OCI-LY7 (cell line): ENCODE data around the gene C16orf92. TPM values are rescaled to one million over a fixed set of nuclear protein-coding genes. Genes with fewer than 3 reads are reported as not detected.

Experiments
- Bru-seq: library from RNA; stranded (reverse); fragments of 400-500 nt; gene quantifications from one replicate; lab custom pipeline; 2021; lab: Mats Ljungman, UMichigan
- BruChase-seq, 2 experiments: library from RNA; stranded (reverse); fragments of 400-500 nt; gene quantifications; one replicate each; lab custom pipeline; 2021; lab: Mats Ljungman, UMichigan
- BruUV-seq: library from RNA; stranded (reverse); fragments of 400-500 nt; replicated peaks from 2 replicates; lab custom pipeline; 2021; lab: Mats Ljungman, UMichigan
- CTCF ChIA-PET: fragments of 300-600 bp; sonication (Branson Sonifier 250); formaldehyde crosslinking; loops from one replicate; lab custom pipeline; 2022; ENCODE audit warnings: antibody characterized with exemption; ENCODE audit not compliant: unreplicated experiment; lab: Charles Lee
- POLR2A ChIA-PET: fragments of 300-600 bp; sonication (Branson Sonifier 250); formaldehyde crosslinking; loops from one replicate; lab custom pipeline; 2022; ENCODE audit warnings: antibody characterized with exemption; lab: Charles Lee
- DNase-seq: peaks from one replicate; pipeline ENCODE4 v3.0.0-alpha.2; 2015; ENCODE audit warnings: low spot score
- H2AFZ ChIP-seq: fragments of 200-600 bp; sonication (generic), shearing (Covaris generic); 2 replicates; pipeline ENCODE4 v1.6.1; 2014; ENCODE audit warnings: mild to moderate bottlenecking, antibody characterized with exemption, low read length, moderate library complexity
- H3K27ac ChIP-seq: fragments of 200-600 bp; sonication (generic); 2 replicates; pipeline ENCODE4 v1.5.1; 2014; ENCODE audit warnings: mixed run types, low read depth, mild to moderate bottlenecking, moderate library complexity, low read length, inconsistent platforms; ENCODE audit not compliant: poor library complexity, severe bottlenecking
- H3K36me3 ChIP-seq: fragments of 200-600 bp; sonication (generic); 2 replicates; pipeline ENCODE4 v1.6.1; 2014; ENCODE audit warnings: mild to moderate bottlenecking, antibody characterized with exemption, low read length, moderate library complexity, mixed read lengths; ENCODE audit not compliant: insufficient read depth
- H3K4me1 ChIP-seq: fragments of 200-600 bp; sonication (generic); 2 replicates; pipeline ENCODE4 v1.5.1; 2014; ENCODE audit warnings: mild to moderate bottlenecking, low read length; ENCODE audit not compliant: insufficient read depth, poor library complexity, severe bottlenecking
- H3K4me2 ChIP-seq: fragments of 200-600 bp; sonication (generic); 2 replicates; pipeline ENCODE4 v1.6.1; 2014; ENCODE audit warnings: mild to moderate bottlenecking, low read length
- H3K4me3 ChIP-seq: fragments of 200-600 bp; sonication (generic); 2 replicates; pipeline ENCODE4 v1.5.1; 2014; ENCODE audit warnings: mild to moderate bottlenecking, low read depth, low read length; ENCODE audit not compliant: poor library complexity, severe bottlenecking
- H3K79me2 ChIP-seq: fragments of 200-600 bp; sonication (generic); 2 replicates; pipeline ENCODE4 v1.6.1; 2016; ENCODE audit warnings: low read depth, mild to moderate bottlenecking, low read length, moderate library complexity, mixed read lengths; ENCODE audit not compliant: insufficient read depth
- H3K9me2 ChIP-seq: fragments of 200-600 bp; sonication (generic); 2 replicates; pipeline ENCODE4 v1.6.1; 2016; ENCODE audit warnings: mild to moderate bottlenecking, low read length, mixed read lengths; ENCODE audit not compliant: insufficient read depth
- H3K9me3 ChIP-seq: fragments of 200-600 bp; sonication (generic); 2 replicates; pipeline ENCODE4 v1.6.1; 2014; ENCODE audit warnings: mild to moderate bottlenecking, mixed run types, low read length, mixed read lengths
- H4K20me1 ChIP-seq: fragments of 200-600 bp; sonication (generic); 2 replicates; pipeline ENCODE4 v1.6.1; 2014; ENCODE audit warnings: mild to moderate bottlenecking, antibody characterized with exemption, low read length, moderate library complexity, mixed read lengths; ENCODE audit not compliant: insufficient read depth
- EZH2phosphoT487 ChIP-seq: fragments of 200-600 bp; sonication (generic); IDR thresholded peaks from 2 replicates; pipeline ENCODE4 v1.6.1; 2018; ENCODE audit warnings: low read depth, borderline replicate concordance, mild to moderate bottlenecking, mixed run types, antibody characterized with exemption, low read length, moderate library complexity, mixed read lengths
- intact Hi-C: fragments of 100-400 bp; cut with micrococcal nuclease; formaldehyde crosslinking; loops from one replicate; pipeline ENCODE4 v1.10.0; 2022; ENCODE audit not compliant: unreplicated experiment
- long read RNA-seq: library from polyadenylated mRNA; stranded (forward); transcript quantifications from one replicate; pipeline ENCODE4 v2.0.0, GENCODE V29; 2022
- total RNA-seq, 2 experiments: library from RNA; depleted of rRNA in 1 of 2; stranded (reverse); fragments of >200 nt in 1 of 2; shearing (Covaris generic) in 1 of 2; gene quantifications; 2 replicates each; pipeline ENCODE4 v1.2.3, GENCODE V29; 2014 to 2022
- TF ChIP-seq, protein P1 (sequence below): fragments of 200-600 bp; sonication (generic); conservative IDR thresholded peaks from 2 replicates; pipeline ENCODE4 v1.5.1; 2014; ENCODE audit warnings: mild to moderate bottlenecking, antibody characterized with exemption, low read length, moderate library complexity, mixed read lengths

C16orf92 gene, protein sequence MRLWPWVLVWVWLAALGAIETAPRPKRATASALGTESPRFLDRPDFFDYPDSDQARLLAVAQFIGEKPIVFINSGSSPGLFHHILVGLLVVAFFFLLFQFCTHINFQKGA
- not detected in 2 replicates for total RNA-seq (2014; rRNA removed; shearing (Covaris generic))
- total RNA-seq (2022) = not detected in 2 replicates
- not detected for Bru-seq, nascent RNA
- BruChase-seq, experiment 1, labeled RNA remaining after a 6-hour chase = not detected
- BruChase-seq, experiment 2, labeled RNA remaining after a 2-hour chase = not detected
- long read RNA-seq = 0 reads

DNA sequence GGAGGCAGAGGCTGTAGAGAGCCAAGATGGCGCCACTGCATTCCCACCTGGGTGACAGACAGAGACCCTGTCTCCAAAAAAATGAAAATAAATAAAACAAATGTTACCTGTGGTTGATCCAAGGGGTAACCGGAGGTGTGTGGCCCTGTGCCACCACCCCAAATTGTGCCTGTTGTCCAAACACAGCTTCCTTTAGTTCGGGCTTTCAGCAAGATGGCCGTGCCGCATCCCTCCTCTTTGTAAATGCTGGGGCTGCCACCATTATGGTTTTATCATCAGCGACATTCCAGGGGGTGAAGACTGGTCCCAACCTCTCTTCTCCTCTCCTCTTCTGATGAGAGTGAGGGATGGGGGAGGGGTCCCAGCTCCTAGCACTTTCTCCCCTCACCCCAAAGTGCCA is at the start of gene C16orf92:
TSS of gene C16orf92 (plus strand) at position 312 of the 400 bp plus-strand sequence. CDS start 143 bp downstream, outside the sequence.
- ChIA-PET POLR2A (no interaction called here), CTCF (no interaction called here)
- DNase-seq = no peak
- Histone ChIP-seq H3K4me2 (no peak within 1 kb of the TSS), H3K4me3 (no peak within 1 kb of the TSS), H2AFZ (no peak within 1 kb of the TSS), H4K20me1 (no peaks in the 10 kb centered on the region), H3K9me2 (no peaks in the 10 kb centered on the region), H3K27ac (no peak within 1 kb of the TSS), H3K4me1 (no peaks in the 10 kb centered on the region), H3K36me3 (no peaks in the 10 kb centered on the region), H3K9me3 (no peaks in the 10 kb centered on the region), H3K79me2 (no peaks in the 10 kb centered on the region)
- no TSS peak for BruUV-seq
- intact Hi-C loops = loop anchor here (5.0 kb wide), 2 partner anchors 146 to 161 kb away; partner anchors contain the start of gene CDIPT
- TF ChIP-seq EZH2phosphoT487 = no peak
- TF ChIP-seq, protein P1, sequence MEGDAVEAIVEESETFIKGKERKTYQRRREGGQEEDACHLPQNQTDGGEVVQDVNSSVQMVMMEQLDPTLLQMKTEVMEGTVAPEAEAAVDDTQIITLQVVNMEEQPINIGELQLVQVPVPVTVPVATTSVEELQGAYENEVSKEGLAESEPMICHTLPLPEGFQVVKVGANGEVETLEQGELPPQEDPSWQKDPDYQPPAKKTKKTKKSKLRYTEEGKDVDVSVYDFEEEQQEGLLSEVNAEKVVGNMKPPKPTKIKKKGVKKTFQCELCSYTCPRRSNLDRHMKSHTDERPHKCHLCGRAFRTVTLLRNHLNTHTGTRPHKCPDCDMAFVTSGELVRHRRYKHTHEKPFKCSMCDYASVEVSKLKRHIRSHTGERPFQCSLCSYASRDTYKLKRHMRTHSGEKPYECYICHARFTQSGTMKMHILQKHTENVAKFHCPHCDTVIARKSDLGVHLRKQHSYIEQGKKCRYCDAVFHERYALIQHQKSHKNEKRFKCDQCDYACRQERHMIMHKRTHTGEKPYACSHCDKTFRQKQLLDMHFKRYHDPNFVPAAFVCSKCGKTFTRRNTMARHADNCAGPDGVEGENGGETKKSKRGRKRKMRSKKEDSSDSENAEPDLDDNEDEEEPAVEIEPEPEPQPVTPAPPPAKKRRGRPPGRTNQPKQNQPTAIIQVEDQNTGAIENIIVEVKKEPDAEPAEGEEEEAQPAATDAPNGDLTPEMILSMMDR = no peak

- peak within 1 kb of the TSS; percentile 100 for H3K4me2 ChIP-seq
- no peaks in the 10 kb centered on the region for H3K9me3 ChIP-seq
- peak within 1 kb of the TSS; percentile 99 for H3K4me3 ChIP-seq
- H4K20me1 ChIP-seq = 0 out of 2 replicates have a peak, but pooled peaks cover 12% of the 10 kb centered on the region
- H2AFZ ChIP-seq = peak within 1 kb of the TSS; percentile 75; the same call in 1 of the 2 replicates
- ChIA-PET POLR2A (interaction anchor here (0.5 to 3.8 kb wide), 22 partner anchors 8 to 210 kb away, joined by 3 to 56 read pairs (median 3); partner anchors contain the start of genes ALDOA, CORO1A, HIRIP3 and KCTD13), CTCF (interaction anchor here (0.5 to 1.1 kb wide), 7 partner anchors 11 to 273 kb away, joined by 3 to 6 read pairs (median 3); no protein-coding TSS in a partner anchor)
- H3K36me3 ChIP-seq = peaks cover 41% of the 10 kb centered on the region
- peak; percentile 99 for DNase-seq
- BruUV-seq = TSS peak; percentile 77
- no peaks in the 10 kb centered on the region for H3K9me2 ChIP-seq
- H3K4me1 ChIP-seq = peaks cover 34% of the 10 kb centered on the region
- H3K79me2 ChIP-seq = peaks cover 34% of the 10 kb centered on the region
- peak within 1 kb of the TSS; percentile 69 for H3K27ac ChIP-seq
- TF ChIP-seq, protein P1 = no peak
- TF ChIP-seq EZH2phosphoT487 = no peak
- intact Hi-C loops = loop anchor here (1.0 to 5.0 kb wide), 3 partner anchors 23 to 156 kb away; partner anchors contain the start of genes INO80E, KCTD13 and PAGR1
Observed at GRCh38 chr16:29973384-29974246, 49.4 kb upstream of the C16orf92 start, which contains the start of gene TAOK2. Gene TAOK2 (plus strand): TSS chr16:29973868. CDS start chr16:29977773, 3,905 bp downstream.
